Activated CD4-positive, alpha-beta T cell treated with anti-CD3 and anti-CD28 coated beads, Interleukin-2, amount 50 U/mL, for 24 hours (primary cell): ENCODE data around the gene SIK3.

Experiments used
- DNase-seq, 2 donors: peaks; one replicate each; pipeline ENCODE4 v3.0.0-alpha.2; 2020; ENCODE audit warnings: low read depth in 1 of 2, low spot score in 1 of 2

The SIK3 gene

GRCh38 chr11:116972691-116973090, 125.5 kb downstream of the SIK3 start:
- DNase-seq = no peak

GRCh38 chr11:116970485-116971292, 127.5 kb downstream of the SIK3 start:
- no peak for DNase-seq

- no peak for DNase-seq
Observed at GRCh38 chr11:116969694-116970093, 128.5 kb downstream of the SIK3 start.

GRCh38 chr11:116964269-116964668, 134.0 kb downstream of the SIK3 start:
- DNase-seq = no peak

GRCh38 chr11:116963813-116964212, 134.4 kb downstream of the SIK3 start:
- no peak for DNase-seq

- DNase-seq = no peak
Observed at GRCh38 chr11:116962108-116962507, 136.1 kb downstream of the SIK3 start.

- DNase-seq = no peak
Observed at GRCh38 chr11:116960930-116961329, 137.3 kb downstream of the SIK3 start.

- no peak for DNase-seq
Observed at GRCh38 chr11:116958246-116958645, 140.0 kb downstream of the SIK3 start.

- no peak for DNase-seq
Observed at GRCh38 chr11:116955949-116956348, 142.3 kb downstream of the SIK3 start.

GRCh38 chr11:116955548-116955947, 142.7 kb downstream of the SIK3 start:
- no peak for DNase-seq

- DNase-seq = no peak
Observed at GRCh38 chr11:116953530-116954285, 144.5 kb downstream of the SIK3 start.

- no peak for DNase-seq
Observed at GRCh38 chr11:116951762-116952161, 146.5 kb downstream of the SIK3 start.

GRCh38 chr11:116950210-116950609, 148.0 kb downstream of the SIK3 start:
- no peak for DNase-seq

- DNase-seq = no peak
Observed at GRCh38 chr11:116948391-116948790, 149.8 kb downstream of the SIK3 start.

GRCh38 chr11:116946414-116946813, 151.8 kb downstream of the SIK3 start:
- no peak for DNase-seq

- DNase-seq = no peak
Observed at GRCh38 chr11:116939499-116939898, 158.7 kb downstream of the SIK3 start.

- no peak for DNase-seq
Observed at GRCh38 chr11:116938471-116939070, 159.7 kb downstream of the SIK3 start.

- no peak for DNase-seq
Observed at GRCh38 chr11:116936754-116937446, 161.3 kb downstream of the SIK3 start.

- no peak for DNase-seq
Observed at GRCh38 chr11:116935514-116935913, 162.7 kb downstream of the SIK3 start.

GRCh38 chr11:116935089-116935488, 163.1 kb downstream of the SIK3 start:
- DNase-seq = no peak

- DNase-seq = no peak
Observed at GRCh38 chr11:116933961-116934360, 164.3 kb downstream of the SIK3 start.
